K562 (cell line): ENCODE results near the gene FLII. TPM values are rescaled to one million over a fixed set of nuclear protein-coding genes. Genes with fewer than 3 reads are reported as not detected.

Source experiments
- ATAC-seq: fragments of 200-7000 bp; cut with Tn5 transposase; 3 replicates; pipeline ENCODE4 v1.9.1; 2020; ENCODE audit warnings: moderate library complexity
- BruUV-seq: library from RNA; stranded (reverse); fragments of 400-500 nt; replicated peaks from 2 replicates; lab custom pipeline; 2021; lab: Mats Ljungman, UMichigan
- CTCF ChIA-PET: fragments of 300-600 bp; formaldehyde crosslinking; extraction: SDS; loops from one replicate; lab custom pipeline; 2021; ENCODE audit warnings: low intra/inter-chr PET ratio; lab: Yijun Ruan, JAX
- POLR2A ChIA-PET: fragments of 300-600, 350-650 bp; sonication (Branson Sonifier 250); formaldehyde crosslinking; extraction: SDS; loops from one replicate; lab custom pipeline; 2021; ENCODE audit warnings: antibody characterized with exemption, inconsistent platforms; lab: Yijun Ruan, JAX
- DNase-seq, 4 experiments: peaks; one replicate each; pipeline versions ENCODE4 v3.0.0 to v3.0.0-alpha.2; 2011 to 2018; ENCODE audit warnings: low spot score in 3 of 4, mixed read lengths in 3 of 4; ENCODE audit errors: extremely low read depth in 1 of 4
- FAIRE-seq: peaks from 2 replicates; lab custom pipeline; 2011; peaks lifted over from hg19 to GRCh38; lab: Jason Lieb, UNC
- H2AFZ ChIP-seq: 2 replicates; pipeline ENCODE4 v1.6.0; 2011; ENCODE audit warnings: low read depth, low read length, control low read depth, inconsistent platforms
- H3K27ac ChIP-seq: fragments of 200-600 bp; 3 replicates; pipeline ENCODE4 v1.8.0; 2011; ENCODE audit warnings: low read depth, mild to moderate bottlenecking, control low read depth, inconsistent platforms, low read length, moderate library complexity, mixed read lengths; ENCODE audit errors: extremely low read depth
- H3K27me3 ChIP-seq, 2 experiments: fragments of 300-600 bp in 1 of 2; 2 replicates in 1 of 2; 3 replicates in 1 of 2; pipeline versions ENCODE4 v1.6.0 to v1.8.0; 2011; ENCODE audit warnings: inconsistent platforms in 2 of 2, low read length in 2 of 2, mild to moderate bottlenecking in 1 of 2, mixed read lengths in 1 of 2, moderate library complexity in 1 of 2; ENCODE audit not compliant: control insufficient read depth in 2 of 2, insufficient read depth in 2 of 2
- H3K36me3 ChIP-seq: fragments of 300-600 bp; 3 replicates; pipeline ENCODE4 v1.8.0; 2011; ENCODE audit warnings: mild to moderate bottlenecking, low read length, inconsistent platforms; ENCODE audit not compliant: control insufficient read depth, insufficient read depth
- H3K4me1 ChIP-seq, 2 experiments: fragments of 200-600 bp in 1 of 2; replicated peaks in 1 of 2; 2 replicates in 1 of 2; 3 replicates in 1 of 2; pipeline versions ENCODE4 v1.5.1 to v1.8.0; 2011; ENCODE audit warnings: inconsistent platforms in 2 of 2, low read length in 2 of 2, mild to moderate bottlenecking in 1 of 2, mixed read lengths in 1 of 2, moderate library complexity in 1 of 2; ENCODE audit not compliant: control insufficient read depth in 2 of 2, insufficient read depth in 2 of 2
- H3K4me2 ChIP-seq: 2 replicates; pipeline ENCODE4 v1.6.1; 2011; ENCODE audit warnings: low read length, control low read depth, inconsistent platforms, mixed read lengths; ENCODE audit not compliant: insufficient read depth
- H3K4me3 ChIP-seq: fragments of 200-600 bp; sonication (generic), shearing (Covaris generic); 2 replicates; pipeline ENCODE4 v1.5.1; 2016; ENCODE audit warnings: control low read depth, inconsistent platforms
- H3K79me2 ChIP-seq: fragments of 200-600 bp; 3 replicates; pipeline ENCODE4 v1.8.0; 2011; ENCODE audit warnings: low read length, inconsistent platforms; ENCODE audit not compliant: control insufficient read depth, insufficient read depth
- H3K9ac ChIP-seq, 2 experiments: 2 replicates each; pipeline versions ENCODE4 v1.6.0 to v1.6.1; 2011; ENCODE audit warnings: low read depth in 2 of 2, low read length in 2 of 2, control low read depth in 1 of 2, inconsistent platforms in 1 of 2, mild to moderate bottlenecking in 1 of 2, mixed read lengths in 1 of 2; ENCODE audit not compliant: insufficient read depth in 1 of 2
- H3K9me1 ChIP-seq: one replicate; pipeline ENCODE4 v1.6.0; 2011; ENCODE audit warnings: inconsistent platforms, mild to moderate bottlenecking, low read length, moderate library complexity; ENCODE audit not compliant: control insufficient read depth, insufficient read depth
- H3K9me3 ChIP-seq: replicated peaks from 2 replicates; pipeline ENCODE4 v1.5.1; 2011; ENCODE audit warnings: low read depth, low read length, inconsistent platforms; ENCODE audit not compliant: control insufficient read depth, insufficient read depth
- H4K20me1 ChIP-seq: replicated peaks from 2 replicates; pipeline ENCODE4 v1.6.1; 2011; ENCODE audit warnings: low read length, inconsistent platforms, mixed read lengths; ENCODE audit not compliant: control insufficient read depth, insufficient read depth
- PTBP1 ChIP-seq: fragments of 200-400 bp; formaldehyde crosslinking; IDR thresholded peaks from 2 replicates; pipeline ENCODE4 v1.6.1; 2017; ENCODE audit warnings: low read depth, low read length
- SFPQ ChIP-seq: fragments of 200-400 bp; formaldehyde crosslinking; IDR thresholded peaks from 2 replicates; pipeline ENCODE4 v1.6.1; 2017; ENCODE audit warnings: mild to moderate bottlenecking, low read depth, low read length, moderate library complexity
- SMAD2 ChIP-seq: fragments of 150-350 bp; IDR thresholded peaks from 2 replicates; pipeline ENCODE4 v1.6.1; 2014; ENCODE audit warnings: low read depth, mild to moderate bottlenecking, low read length
- WGBS: fragments of 100-300 bp; shearing (Covaris generic); methylation state at CpG from one replicate; pipeline ENCODE4 v1.1.6; 2016; ENCODE audit warnings: low coverage, mixed read lengths; ENCODE audit not compliant: insufficient coverage; ENCODE audit errors: missing lambda C conversion rate; 5-methylcytosine and 5-hydroxymethylcytosine counted together
- in situ Hi-C: fragments of 300-500 bp; cut with MboI; formaldehyde crosslinking; loops from 4 replicates; pipeline ENCODE4 v1.15.0; 2018; ENCODE audit warnings: inconsistent platforms, mixed read lengths
- intact Hi-C: fragments of 100-400 bp; cut with micrococcal nuclease; formaldehyde crosslinking; loops from 2 replicates; pipeline ENCODE4 v1.14.2; 2022
- polyA plus RNA-seq, 8 experiments: library from polyadenylated mRNA; depleted of rRNA in 4 of 8; stranded (reverse) in 5 of 8; unstranded in 3 of 8; fragments of >200 nt; fragmentation: Nextera tagmentation in 2 of 8; fragmentation: Illumina TruSeq in 1 of 8; extraction: Ambion mirVana in 2 of 8; extraction: Trizol in 1 of 8; gene quantifications; 2 replicates each; pipeline versions ENCODE4 v1.2.1 to v1.2.3, GENCODE V29; 2011 to 2014; ENCODE audit warnings: inconsistent platforms in 1 of 8, missing spikeins in 1 of 8
- total RNA-seq, 7 experiments: library from RNA; depleted of rRNA in 6 of 7; stranded (reverse); fragments of >200 nt in 6 of 7; fragmentation: Illumina TruSeq in 2 of 7; extraction: Trizol in 2 of 7; gene quantifications; 2 replicates each; pipeline versions ENCODE4 v1.2.1 to v1.2.3, GENCODE V29; 2011 to 2021; ENCODE audit warnings: low replicate concordance in 1 of 7

FLII gene
- total and polyA plus RNA-seq, 9 of the 15 experiments (the other 6 are each of a cell fraction or from before 2014, with no cell fraction given) = 11.7 to 126 (median 82.5) TPM

GRCh38 chr17:18228176-18228682 lies 30.3 kb downstream of the FLII start:
- ChIA-PET POLR2A (interaction anchor here (1.3 kb wide), 1 partner anchor 8 kb away, joined by 3 read pairs; no protein-coding TSS in a partner anchor), CTCF (no interaction called here)
- no peaks in the 10 kb centered on the region for H3K9me3 ChIP-seq
- intact Hi-C loops = no loop called here
- no TSS peak for BruUV-seq
- no peaks in the 10 kb centered on the region for H3K9me1 ChIP-seq
- 57% methylated on average over 10 of the region's 10 CpGs for WGBS
- DNase-seq (no peak), ATAC-seq (no peak), FAIRE-seq (no peak)
- TF ChIP-seq PTBP1 (0 out of 2 replicates have a peak, but pooled peaks have one; percentile 59), SMAD2 (no peak), SFPQ (no peak)
- in situ Hi-C loops = no loop called here
- no peaks in the 10 kb centered on the region for H4K20me1 ChIP-seq
- H3K4me1 ChIP-seq = peaks cover 4 to 38% of the 10 kb centered on the region in 2 experiments; a peak in 3 of 5 replicates
- H3K9ac ChIP-seq = no peak overlapping the region; a peak in 1 of 4 replicates
- H3K4me3 ChIP-seq = no peak overlapping the region
- no peak overlapping the region for H3K27ac ChIP-seq
- no peak overlapping the region for H3K4me2 ChIP-seq
- H3K79me2 ChIP-seq = peaks cover 8% of the 10 kb centered on the region; the same call in 2 of the 3 replicates
- H2AFZ ChIP-seq = no peak overlapping the region
- H3K27me3 ChIP-seq = no peaks in the 10 kb centered on the region
- H3K36me3 ChIP-seq = no peaks in the 10 kb centered on the region
